GM21367 (cell line): Measurements from ENCODE around the gene OPHN1.

ENCODE experiments used
- ATAC-seq: cut with Tn5 transposase; IDR thresholded peaks from one replicate; pipeline ENCODE4 v1.9.1; 2021; ENCODE audit not compliant: unreplicated experiment

The OPHN1 gene, protein sequence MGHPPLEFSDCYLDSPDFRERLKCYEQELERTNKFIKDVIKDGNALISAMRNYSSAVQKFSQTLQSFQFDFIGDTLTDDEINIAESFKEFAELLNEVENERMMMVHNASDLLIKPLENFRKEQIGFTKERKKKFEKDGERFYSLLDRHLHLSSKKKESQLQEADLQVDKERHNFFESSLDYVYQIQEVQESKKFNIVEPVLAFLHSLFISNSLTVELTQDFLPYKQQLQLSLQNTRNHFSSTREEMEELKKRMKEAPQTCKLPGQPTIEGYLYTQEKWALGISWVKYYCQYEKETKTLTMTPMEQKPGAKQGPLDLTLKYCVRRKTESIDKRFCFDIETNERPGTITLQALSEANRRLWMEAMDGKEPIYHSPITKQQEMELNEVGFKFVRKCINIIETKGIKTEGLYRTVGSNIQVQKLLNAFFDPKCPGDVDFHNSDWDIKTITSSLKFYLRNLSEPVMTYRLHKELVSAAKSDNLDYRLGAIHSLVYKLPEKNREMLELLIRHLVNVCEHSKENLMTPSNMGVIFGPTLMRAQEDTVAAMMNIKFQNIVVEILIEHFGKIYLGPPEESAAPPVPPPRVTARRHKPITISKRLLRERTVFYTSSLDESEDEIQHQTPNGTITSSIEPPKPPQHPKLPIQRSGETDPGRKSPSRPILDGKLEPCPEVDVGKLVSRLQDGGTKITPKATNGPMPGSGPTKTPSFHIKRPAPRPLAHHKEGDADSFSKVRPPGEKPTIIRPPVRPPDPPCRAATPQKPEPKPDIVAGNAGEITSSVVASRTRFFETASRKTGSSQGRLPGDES

GRCh38 chrX:68433155-68433980, at the start of gene OPHN1:
Gene OPHN1, minus strand, starts transcription at chrX:68433495. Its CDS starts 475 bp downstream, at chrX:68433020.
- ATAC-seq: no peak

- no peak for ATAC-seq
Observed at GRCh38 chrX:68480969-68481368, 47.7 kb upstream of the OPHN1 start.

DNA sequence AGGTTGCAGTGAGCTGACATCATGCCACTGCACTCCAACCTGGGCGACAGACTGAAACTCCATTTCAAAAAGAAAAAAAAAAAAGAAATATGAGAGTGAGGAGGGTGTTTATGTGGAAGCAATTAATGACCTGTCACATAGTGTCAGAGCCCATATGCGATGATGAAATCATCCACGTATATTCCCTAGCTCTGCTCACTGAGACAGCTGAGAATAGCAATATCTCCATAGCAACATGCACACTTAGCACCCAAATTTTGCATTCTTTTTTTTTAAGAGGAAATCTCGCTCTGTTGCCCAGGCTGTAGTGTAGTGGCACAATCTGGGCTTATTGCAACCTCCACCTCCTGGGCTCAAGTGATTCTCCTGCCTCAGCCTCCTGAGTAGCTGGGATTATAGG, 31.5 kb upstream of the OPHN1 start:
- ATAC-seq: no peak

DNA sequence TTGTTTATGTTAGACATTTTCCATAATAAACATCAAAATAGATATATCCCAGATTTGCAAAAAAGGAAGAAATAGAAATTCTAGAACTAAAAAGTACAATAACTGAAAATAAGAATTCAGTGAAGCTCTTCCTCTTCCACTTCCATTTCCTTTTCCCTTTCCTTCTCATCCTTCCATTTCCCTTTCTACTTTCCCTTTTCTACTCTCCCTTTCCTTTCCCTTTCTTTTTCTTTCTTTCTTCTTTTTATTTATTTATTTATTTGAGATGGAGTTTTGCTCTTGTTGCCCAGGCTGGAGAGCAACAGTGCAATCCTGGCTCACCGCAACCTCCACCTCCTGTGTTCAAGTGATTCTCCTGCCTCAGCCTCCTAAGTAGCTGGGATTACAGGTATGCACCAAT, 30.6 kb upstream of the OPHN1 start:
- no peak for ATAC-seq

- ATAC-seq: peak; percentile 64
Observed at GRCh38 chrX:68462653-68463052, 29.4 kb upstream of the OPHN1 start.

DNA sequence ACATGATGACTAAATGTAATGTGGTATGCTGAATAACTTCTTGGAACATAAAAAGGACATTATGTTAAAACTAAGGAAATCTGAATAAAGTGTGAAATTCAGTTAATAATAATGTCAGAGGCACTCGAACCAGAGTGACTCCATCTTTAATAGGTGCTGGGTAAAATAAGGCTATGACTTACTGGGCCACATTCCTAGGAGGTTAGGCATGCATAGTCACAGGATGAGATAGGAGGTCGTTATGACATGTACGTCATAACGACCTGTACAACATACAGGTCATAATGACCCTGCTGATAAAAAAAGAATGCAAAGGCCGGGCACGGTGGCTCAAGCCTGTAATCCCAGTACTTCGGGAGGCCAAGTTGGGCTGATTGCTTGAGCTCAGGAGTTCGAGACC, 28.9 kb upstream of the OPHN1 start:
- no peak for ATAC-seq

GRCh38 chrX:68461576-68461975, 28.3 kb upstream of the OPHN1 start:
- no peak for ATAC-seq

DNA sequence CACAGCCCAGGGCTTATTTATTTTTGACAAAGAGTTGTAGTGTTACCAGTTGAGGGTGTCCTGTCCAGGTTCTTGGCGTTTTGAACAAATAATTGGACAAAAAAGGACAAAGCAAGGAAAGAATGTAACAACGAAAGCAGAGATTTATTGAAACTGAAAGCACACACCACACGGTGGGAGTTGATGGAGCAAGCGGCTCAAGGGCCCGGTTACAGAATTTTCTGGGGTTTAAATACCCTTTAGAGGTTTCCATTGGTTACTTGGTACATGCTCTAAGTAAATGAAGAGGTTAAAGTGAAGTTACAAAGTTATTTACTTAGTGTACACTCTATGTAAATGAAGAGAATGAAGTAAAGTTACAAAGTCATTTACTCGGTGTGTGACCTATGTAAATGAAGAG, 27.8 kb upstream of the OPHN1 start:
- no peak for ATAC-seq

GRCh38 chrX:68455151-68455510, 21.8 kb upstream of the OPHN1 start:
- ATAC-seq: no peak

GRCh38 chrX:68454476-68455150, 21.3 kb upstream of the OPHN1 start:
- no peak for ATAC-seq

DNA sequence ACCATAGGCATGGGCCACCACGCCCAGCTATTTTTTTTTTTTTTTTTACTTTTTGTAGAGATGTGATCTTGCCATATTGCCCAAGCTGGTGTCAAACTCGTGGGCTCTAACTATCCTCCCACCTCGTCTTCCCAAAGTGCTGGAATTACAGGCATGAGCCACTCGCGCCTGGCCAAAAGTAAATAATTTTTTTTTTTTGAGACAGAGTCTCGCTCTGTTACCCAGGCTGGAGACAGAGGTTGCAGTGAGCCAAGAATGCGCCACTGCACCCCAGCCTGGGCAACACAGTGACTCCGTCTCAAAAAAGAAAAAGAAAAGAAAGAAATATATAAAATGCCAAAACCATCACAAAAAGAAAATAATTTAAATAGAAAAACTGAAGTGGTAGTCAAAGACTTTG, 18.4 kb upstream of the OPHN1 start:
- no peak for ATAC-seq

GRCh38 chrX:68443155-68443868, 10.0 kb upstream of the OPHN1 start:
- peak; percentile 49 for ATAC-seq

GRCh38 chrX:68440940-68441339, 7.6 kb upstream of the OPHN1 start:
- ATAC-seq: no peak

DNA sequence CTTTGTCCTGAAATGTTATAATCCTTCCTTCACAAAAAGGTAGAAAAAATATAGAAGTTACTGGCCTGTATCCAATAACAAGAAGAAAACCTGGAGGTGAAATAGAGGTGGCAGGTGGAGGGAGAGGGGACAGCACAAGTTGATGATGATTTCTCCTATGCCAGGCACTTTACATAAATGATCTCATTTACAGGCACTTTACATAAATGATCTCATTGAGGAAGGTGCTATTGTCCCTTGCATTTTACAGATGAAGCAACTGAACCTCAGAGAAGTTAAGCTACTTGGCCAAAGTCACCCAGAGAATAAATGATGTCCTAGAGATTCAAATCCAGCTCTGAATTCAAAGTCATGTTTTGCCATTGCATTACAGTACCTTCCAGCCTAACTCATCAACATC, 7.1 kb upstream of the OPHN1 start:
- no peak for ATAC-seq

DNA sequence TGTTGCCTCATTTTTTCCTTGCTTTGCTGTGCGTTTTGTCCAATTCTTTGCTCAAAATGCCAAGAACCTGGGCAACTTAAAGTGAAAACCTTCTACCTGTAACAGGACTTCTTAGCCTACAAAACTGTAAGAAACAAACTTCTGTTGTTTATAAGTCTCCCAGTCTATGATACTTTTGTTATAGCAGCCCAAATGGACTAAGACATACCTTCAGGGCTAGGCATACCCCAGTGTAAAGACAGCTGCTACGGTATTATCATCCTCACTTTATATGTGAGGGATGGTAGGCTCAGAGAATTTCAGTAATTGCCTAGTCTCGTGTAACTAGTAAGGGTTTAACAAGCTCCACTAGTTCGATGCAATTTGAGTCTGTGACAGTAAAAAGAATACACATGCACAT, 6.0 kb upstream of the OPHN1 start:
- ATAC-seq: no peak

- no peak for ATAC-seq
Observed at GRCh38 chrX:68438575-68438974, 5.3 kb upstream of the OPHN1 start.

DNA sequence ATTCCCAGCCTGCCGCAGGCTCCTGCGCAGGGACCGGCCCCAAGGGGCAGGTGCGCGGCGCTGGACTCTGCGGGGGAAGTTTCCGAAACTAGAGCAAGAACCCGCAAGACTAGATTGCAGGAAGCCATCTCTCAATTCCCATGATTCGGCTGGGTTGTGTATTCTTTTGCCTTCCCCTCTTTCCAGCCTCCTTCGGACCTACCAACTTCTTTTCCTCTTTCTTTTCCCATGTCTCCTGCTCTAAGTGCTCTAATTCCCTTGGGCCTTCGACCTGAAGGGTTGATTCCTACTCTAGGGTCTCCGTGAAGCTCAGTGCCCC, 645 bp upstream of the OPHN1 start:
- ATAC-seq: no peak

- no peak for ATAC-seq
Observed at GRCh38 chrX:68432648-68433047, 647 bp downstream of the OPHN1 start.

DNA sequence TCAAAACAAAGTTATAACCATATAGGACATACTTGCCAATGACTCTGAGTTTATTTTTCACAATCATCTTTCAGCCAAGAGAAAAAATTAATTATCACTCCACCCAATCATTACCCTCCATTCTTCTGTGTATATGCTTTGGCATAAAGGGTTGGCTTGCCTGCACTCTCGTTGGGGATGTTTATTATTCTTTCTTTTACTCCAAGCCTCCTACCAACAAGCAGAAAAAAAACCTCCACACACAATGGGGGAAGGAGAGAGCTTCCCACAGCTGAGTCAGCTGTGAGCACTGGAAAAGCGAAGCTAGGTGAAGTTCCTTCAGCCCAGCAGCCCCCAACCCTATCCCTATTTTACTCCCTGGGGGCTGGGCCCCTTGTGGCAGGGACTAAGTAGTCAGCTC, 1.5 kb downstream of the OPHN1 start:
- ATAC-seq: no peak

DNA sequence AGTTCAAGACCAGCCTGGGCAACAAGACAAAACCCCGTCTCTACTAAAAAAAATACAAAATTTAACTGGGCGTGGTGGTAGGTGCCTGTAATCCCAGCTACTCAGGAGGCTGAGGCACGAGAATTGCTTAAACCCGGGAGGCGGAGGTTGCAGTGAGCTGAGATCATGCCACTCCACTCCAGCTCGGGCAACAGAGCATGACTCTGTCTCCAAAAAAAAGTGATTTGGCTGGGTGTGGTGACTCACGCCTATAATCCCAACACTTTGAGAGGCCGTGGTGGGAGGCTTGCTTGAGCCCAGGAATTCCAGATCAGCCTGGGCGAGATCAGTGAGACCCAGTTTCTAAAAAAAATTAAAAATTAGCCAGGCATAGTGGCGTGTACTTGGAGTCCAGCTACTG, 4.1 kb downstream of the OPHN1 start:
- ATAC-seq: no peak

GRCh38 chrX:68428431-68428830, 4.9 kb downstream of the OPHN1 start:
- ATAC-seq: no peak
